GM18499 (cell line): ENCODE data around the gene SSH2.

Source experiments
- ATAC-seq: cut with Tn5 transposase; IDR thresholded peaks from one replicate; pipeline ENCODE4 v1.9.1; 2021; ENCODE audit warnings: moderate number of reproducible peaks; ENCODE audit not compliant: insufficient read depth, unreplicated experiment

The SSH2 gene

GRCh38 chr17:29618272-29619065 is 311.6 kb downstream of the SSH2 start:
- ATAC-seq = no peak

- ATAC-seq = no peak
These were observed 312.4 kb downstream of the SSH2 start for GRCh38 chr17:29617481-29618271.

GRCh38 chr17:29617125-29617480 is 312.9 kb downstream of the SSH2 start:
- ATAC-seq = no peak

- ATAC-seq = no peak
These were observed 313.6 kb downstream of the SSH2 start for GRCh38 chr17:29616300-29617048.

- ATAC-seq = no peak
These were observed 314.3 kb downstream of the SSH2 start for GRCh38 chr17:29615492-29616299.

- ATAC-seq = no peak
These were observed 315.0 kb downstream of the SSH2 start for GRCh38 chr17:29615048-29615385.

- no peak for ATAC-seq
These were observed 315.5 kb downstream of the SSH2 start for GRCh38 chr17:29614349-29615047.

GRCh38 chr17:29613856-29614255 is 316.2 kb downstream of the SSH2 start:
- no peak for ATAC-seq

GRCh38 chr17:29613352-29613837 is 316.6 kb downstream of the SSH2 start:
- ATAC-seq = no peak

GRCh38 chr17:29612404-29613280 is 317.4 kb downstream of the SSH2 start:
- no peak for ATAC-seq

GRCh38 chr17:29612094-29612403 is 318.0 kb downstream of the SSH2 start:
- ATAC-seq = no peak

GRCh38 chr17:29611351-29612093 is 318.5 kb downstream of the SSH2 start:
- no peak for ATAC-seq

- no peak for ATAC-seq
These were observed 319.6 kb downstream of the SSH2 start for GRCh38 chr17:29610395-29610794.

GRCh38 chr17:29608986-29609385 is 321.0 kb downstream of the SSH2 start:
- ATAC-seq = no peak

GRCh38 chr17:29607557-29608195 is 322.4 kb downstream of the SSH2 start:
- no peak for ATAC-seq

- no peak for ATAC-seq
These were observed 326.8 kb downstream of the SSH2 start for GRCh38 chr17:29603109-29603674.
